ENCODE data around the gene SLC44A3.
"Not testable (repeated sequence)": the region's sequence is repeated elsewhere in the genome, so short reads cannot be mapped to it uniquely, and the experiment has no call there.

The SLC44A3 gene

DNA sequence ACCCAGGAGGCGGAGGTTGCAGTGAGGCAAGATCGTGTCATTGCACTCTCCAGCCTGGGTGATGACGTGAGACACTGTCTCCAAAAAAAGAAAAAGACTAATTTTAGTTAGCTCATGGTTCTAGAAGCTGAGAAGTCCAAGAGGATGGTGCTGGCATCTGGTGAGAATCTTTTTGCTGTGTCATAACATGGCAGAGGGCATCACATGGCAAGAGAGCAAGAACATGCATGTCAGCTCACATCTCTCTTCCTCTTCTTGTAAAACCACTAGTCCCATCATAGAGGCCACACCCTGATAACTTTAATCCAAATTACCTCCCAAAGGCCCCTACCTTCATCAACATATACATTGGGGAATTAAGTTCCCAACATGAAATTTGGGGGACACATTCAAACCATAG, 120.6 kb downstream of the SLC44A3 start:
- DNase-seq, result no peak

DNA sequence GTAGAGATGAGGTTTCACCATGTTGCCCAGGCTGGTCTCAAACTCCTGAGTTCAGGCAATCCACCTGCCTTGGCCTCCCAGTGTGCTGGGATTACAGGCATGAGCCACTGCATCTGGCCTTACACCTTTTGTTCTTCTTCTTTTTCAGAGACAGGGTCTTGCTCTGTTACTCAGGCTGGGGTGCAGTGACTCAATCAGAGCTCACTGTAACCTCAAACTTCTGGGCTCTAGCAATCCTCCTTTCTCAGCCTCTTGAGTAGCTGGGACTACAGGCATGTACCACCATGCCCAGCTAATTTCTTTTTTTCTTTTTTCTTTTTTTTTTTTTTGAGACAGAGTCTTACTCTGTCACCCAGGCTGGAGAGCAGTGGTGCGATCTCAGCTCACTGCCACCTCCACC, 121.3 kb downstream of the SLC44A3 start:
- DNase-seq, result not testable (repeated sequence)

DNA sequence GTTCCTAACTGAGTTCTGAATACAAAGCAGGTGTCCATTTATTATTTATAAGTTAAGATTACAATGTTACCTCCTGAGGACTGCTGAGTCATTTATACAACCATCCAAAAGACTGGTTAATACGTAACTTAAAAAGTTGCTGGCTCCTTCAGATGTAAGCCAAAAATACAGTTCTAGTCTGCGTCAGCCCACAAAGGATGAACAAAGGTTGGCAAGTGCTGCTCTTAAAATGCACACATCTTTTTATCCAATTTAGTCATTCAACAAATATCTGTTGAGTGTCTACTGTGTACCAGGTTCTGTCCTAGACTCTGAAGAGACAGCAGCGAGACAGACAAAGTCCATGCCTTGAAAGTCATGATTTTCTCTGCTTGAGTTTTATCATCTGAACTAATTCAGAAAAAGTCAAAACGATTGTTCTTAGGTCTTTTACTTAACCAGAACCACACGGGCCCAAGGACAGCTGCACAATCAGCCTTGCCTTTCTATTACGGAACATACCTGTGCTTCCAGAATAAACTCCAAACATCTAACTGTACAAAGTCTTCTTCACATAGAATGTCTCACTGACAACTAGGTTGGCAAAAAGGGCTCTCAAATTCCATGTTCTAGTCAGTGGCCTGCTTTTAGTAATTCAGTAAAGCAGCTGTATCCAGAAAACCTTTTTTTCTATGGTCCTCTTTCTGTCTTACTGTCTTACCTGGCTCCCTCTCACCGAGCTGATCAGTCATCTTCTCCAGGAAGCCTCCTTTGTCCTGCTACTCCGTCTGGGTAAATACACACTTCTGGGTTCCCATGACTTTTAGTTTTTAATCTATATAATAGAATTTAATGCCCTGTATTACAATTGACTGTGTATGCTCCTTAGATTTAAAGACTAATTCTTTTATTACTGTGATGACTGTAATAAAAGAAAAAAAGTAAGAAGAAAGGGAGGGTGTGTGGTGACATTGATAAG, 122.3 kb downstream of the SLC44A3 start:
- DNase-seq, result no peak

All from activated CD4-positive, CD25-positive, alpha-beta regulatory T cell treated with anti-CD3 and anti-CD28 coated beads, Interleukin-2, amount 50 U/mL, for 72 hours (primary cell).